Kidney (tissue), 14 donors: Measurements from ENCODE around the gene HBEGF. TPM values are rescaled to one million over a fixed set of nuclear protein-coding genes. Genes with fewer than 3 reads are reported as not detected.

ENCODE experiments used
- DNase-seq, 5 donors: peaks; one replicate each; pipeline ENCODE4 v3.0.0-alpha.2; 2013 to 2020
- FAIRE-seq: peaks from 2 replicates; lab custom pipeline; 2012; peaks lifted over from hg19 to GRCh38; lab: Jason Lieb, UNC
- H3K27ac ChIP-seq, 2 donors: one replicate each; pipeline ENCODE4 v1.7.0; 2013; ENCODE audit warnings: low read depth in 2 of 2, low read length in 2 of 2, inconsistent platforms in 1 of 2
- H3K27me3 ChIP-seq: one replicate; pipeline ENCODE4 v1.7.1; 2013; ENCODE audit warnings: low read length, inconsistent platforms; ENCODE audit not compliant: control insufficient read depth, insufficient read depth
- H3K36me3 ChIP-seq, 3 donors: one replicate each; pipeline versions ENCODE4 v1.7.0 to v1.7.1; 2013; ENCODE audit warnings: low read length in 3 of 3, control low read depth in 1 of 3, inconsistent platforms in 1 of 3; ENCODE audit not compliant: insufficient read depth in 3 of 3, control insufficient read depth in 2 of 3
- H3K4me1 ChIP-seq, 3 donors: one replicate each; pipeline versions ENCODE4 v1.7.0 to v1.7.1; 2013; ENCODE audit warnings: low read length in 3 of 3, inconsistent platforms in 1 of 3, low read depth in 1 of 3; ENCODE audit not compliant: control insufficient read depth in 2 of 3, insufficient read depth in 2 of 3
- H3K4me3 ChIP-seq, 3 donors: one replicate each; pipeline versions ENCODE4 v1.7.0 to v1.8.1; 2013; ENCODE audit warnings: low read length in 3 of 3, control low read depth in 1 of 3, inconsistent platforms in 1 of 3
- H3K9ac ChIP-seq, 3 donors: one replicate each; pipeline versions ENCODE4 v1.7.0 to v1.7.1; 2013; ENCODE audit warnings: low read length in 3 of 3, control low read depth in 1 of 3, inconsistent platforms in 1 of 3
- H3K9me3 ChIP-seq, 3 donors: one replicate each; pipeline versions ENCODE4 v1.7.0 to v1.7.1; 2013; ENCODE audit warnings: low read length in 3 of 3, control low read depth in 1 of 3, inconsistent platforms in 1 of 3; ENCODE audit not compliant: control insufficient read depth in 2 of 3, insufficient read depth in 1 of 3
- CTCF ChIP-seq: IDR thresholded peaks from 3 replicates; pipeline ENCODE4 v1.5.1; 2012; ENCODE audit warnings: mild to moderate bottlenecking, moderate library complexity, borderline replicate concordance; ENCODE audit not compliant: insufficient read depth; ENCODE audit errors: extremely low read depth
- intact Hi-C: fragments of 100-400 bp; cut with DNase I; formaldehyde crosslinking; loops from one replicate; pipeline ENCODE4 v1.11.1; 2022
- polyA plus RNA-seq: library from polyadenylated mRNA; stranded (reverse); fragments of 350-450 nt; fragmentation: Illumina TruSeq; extraction: RNeasy Lipid Tissue Mini Kit (QIAGEN cat#74804); gene quantifications from one replicate; pipeline ENCODE4 v1.2.3, GENCODE V29; 2014; ENCODE audit warnings: low read depth, low replicate concordance; ENCODE audit not compliant: insufficient read depth
- total RNA-seq: library from RNA; stranded (reverse); fragmentation: NEBNext Ultra II Directional; extraction: Animal tissue kit (Norgen Biotek cat#: 25700); gene quantifications from one replicate; pipeline ENCODE4 v1.2.1, GENCODE V29; 2021
- donor health status: control.
- donor health status: control.
- donor health status: control.
- donor health status: control.
- donor health status: control.
- donor health status: DM: yes; HTN: yes; CAD: no.
- donor health status: Normal renal cell carcinoma (clear cell type).

The HBEGF gene
- total and polyA plus RNA-seq, 2 donors from 2014 or later = 6.0 to 7.8 TPM

GRCh38 chr5:140381972-140382371 is 35.6 kb upstream of the HBEGF start:
- DNase-seq (no peak), FAIRE-seq (no peak)
- Histone ChIP-seq H3K4me3 (no peak overlapping the region), H3K27ac (no peak overlapping the region), H3K9me3 (no peaks in the 10 kb centered on the region), H3K36me3 (no peaks in the 10 kb centered on the region), H3K9ac (no peak overlapping the region), H3K27me3 (no peaks in the 10 kb centered on the region), H3K4me1 (no peaks in the 10 kb centered on the region)
- TF ChIP-seq CTCF = no peak
- intact Hi-C loops = no loop called here

GRCh38 chr5:140381351-140381750 is 34.9 kb upstream of the HBEGF start:
- intact Hi-C loops = no loop called here
- Histone ChIP-seq H3K9ac (no peak overlapping the region), H3K4me1 (no peaks in the 10 kb centered on the region), H3K27me3 (no peaks in the 10 kb centered on the region), H3K27ac (no peak overlapping the region), H3K4me3 (no peak overlapping the region), H3K36me3 (no peaks in the 10 kb centered on the region), H3K9me3 (no peaks in the 10 kb centered on the region)
- DNase-seq (no peak), FAIRE-seq (no peak)
- no peak for TF ChIP-seq CTCF

DNA sequence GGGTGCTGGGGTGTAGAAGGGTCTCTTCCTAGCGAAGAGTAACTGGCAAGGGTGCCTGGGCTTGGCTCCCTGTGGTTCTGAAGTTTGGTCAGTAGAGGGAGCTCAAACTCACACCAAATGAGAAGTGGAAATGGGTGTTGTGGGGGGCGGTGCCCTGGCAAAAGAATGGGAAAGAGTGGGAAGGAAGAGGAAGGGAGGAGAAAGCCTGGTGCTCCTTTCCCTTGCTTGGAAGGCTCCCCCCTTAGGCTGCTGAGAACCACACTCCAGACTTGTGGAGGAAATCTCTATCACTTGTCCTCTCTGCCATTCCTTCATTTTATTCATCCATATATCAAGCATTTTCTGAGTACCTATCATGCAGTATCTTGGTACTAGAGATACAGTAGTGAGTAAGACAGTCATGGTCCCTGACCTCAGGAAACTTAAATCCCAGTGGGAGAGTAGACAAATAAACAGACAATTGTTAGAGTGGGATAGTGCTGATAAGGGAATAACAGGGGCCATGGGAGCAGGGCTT is 26.6 kb upstream of the HBEGF start:
- no peak for FAIRE-seq

More for the DNA sequence above, 26.6 kb upstream of the HBEGF start:
- DNase-seq = peak; percentile 71 to 90 (median 81)
- Histone ChIP-seq H3K36me3 (no peaks in the 10 kb centered on the region), H3K27me3 (no peaks in the 10 kb centered on the region), H3K9ac (no peak overlapping the region), H3K27ac (no peak overlapping the region), H3K4me3 (no peak overlapping the region), H3K4me1 (peaks cover 0 to 3% (median 0%) of the 10 kb centered on the region in 3 donors), H3K9me3 (no peaks in the 10 kb centered on the region)
- intact Hi-C loops = no loop called here
- peak; percentile 84 for TF ChIP-seq CTCF
